VCaP (cell line): ENCODE results near the gene TRMO.

Experiments used
- H3K27ac ChIP-seq: fragments of 450-650 bp; 2 replicates; pipeline ENCODE4 v1.5.1; 2017
- TF ChIP-seq, protein P1 (sequence below): fragments of 450-650 bp; conservative IDR thresholded peaks from 2 replicates; pipeline ENCODE4 v1.5.1; 2017; ENCODE audit warnings: mild to moderate bottlenecking, moderate library complexity

The TRMO gene

GRCh38 chr9:97900738-97901565 is 21.3 kb downstream of the TRMO start:
- no peak overlapping the region for H3K27ac ChIP-seq
- TF ChIP-seq, protein P1, sequence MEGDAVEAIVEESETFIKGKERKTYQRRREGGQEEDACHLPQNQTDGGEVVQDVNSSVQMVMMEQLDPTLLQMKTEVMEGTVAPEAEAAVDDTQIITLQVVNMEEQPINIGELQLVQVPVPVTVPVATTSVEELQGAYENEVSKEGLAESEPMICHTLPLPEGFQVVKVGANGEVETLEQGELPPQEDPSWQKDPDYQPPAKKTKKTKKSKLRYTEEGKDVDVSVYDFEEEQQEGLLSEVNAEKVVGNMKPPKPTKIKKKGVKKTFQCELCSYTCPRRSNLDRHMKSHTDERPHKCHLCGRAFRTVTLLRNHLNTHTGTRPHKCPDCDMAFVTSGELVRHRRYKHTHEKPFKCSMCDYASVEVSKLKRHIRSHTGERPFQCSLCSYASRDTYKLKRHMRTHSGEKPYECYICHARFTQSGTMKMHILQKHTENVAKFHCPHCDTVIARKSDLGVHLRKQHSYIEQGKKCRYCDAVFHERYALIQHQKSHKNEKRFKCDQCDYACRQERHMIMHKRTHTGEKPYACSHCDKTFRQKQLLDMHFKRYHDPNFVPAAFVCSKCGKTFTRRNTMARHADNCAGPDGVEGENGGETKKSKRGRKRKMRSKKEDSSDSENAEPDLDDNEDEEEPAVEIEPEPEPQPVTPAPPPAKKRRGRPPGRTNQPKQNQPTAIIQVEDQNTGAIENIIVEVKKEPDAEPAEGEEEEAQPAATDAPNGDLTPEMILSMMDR: peak; percentile 81

DNA sequence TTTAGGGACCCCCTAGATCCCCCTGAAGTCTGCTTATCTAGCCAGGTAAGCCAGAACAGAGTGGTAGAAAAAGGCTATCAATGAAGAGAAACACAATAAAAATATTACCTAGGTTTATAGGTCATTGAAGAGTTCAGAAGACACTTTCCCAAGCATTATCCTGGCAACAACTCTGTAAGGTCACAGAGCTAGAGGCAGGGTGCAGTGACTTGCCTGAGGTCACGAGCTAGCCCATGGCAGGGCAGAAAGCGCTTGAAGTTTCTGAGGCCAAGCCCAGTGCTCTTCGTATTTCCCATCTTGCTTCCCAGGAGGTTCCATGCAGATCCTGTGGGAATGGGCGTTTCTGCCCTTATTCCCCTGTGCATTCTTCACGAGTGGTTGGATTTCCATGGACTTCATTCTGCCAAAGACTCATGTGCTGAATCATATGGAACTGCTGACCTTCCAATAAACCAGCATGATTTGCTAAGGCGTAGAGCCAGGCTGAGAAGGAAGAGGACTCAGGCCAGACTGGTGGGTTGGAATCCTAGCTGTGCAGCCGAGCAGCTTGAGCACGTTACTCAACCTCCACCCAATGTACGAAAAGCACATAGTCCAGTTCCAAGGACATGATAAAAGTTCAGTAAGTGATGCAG is 22.1 kb downstream of the TRMO start:
- TF ChIP-seq, protein P1: no peak
- no peak overlapping the region for H3K27ac ChIP-seq

- TF ChIP-seq, protein P1: no peak
These were observed 26.5 kb downstream of the TRMO start for GRCh38 chr9:97895695-97896332.

DNA sequence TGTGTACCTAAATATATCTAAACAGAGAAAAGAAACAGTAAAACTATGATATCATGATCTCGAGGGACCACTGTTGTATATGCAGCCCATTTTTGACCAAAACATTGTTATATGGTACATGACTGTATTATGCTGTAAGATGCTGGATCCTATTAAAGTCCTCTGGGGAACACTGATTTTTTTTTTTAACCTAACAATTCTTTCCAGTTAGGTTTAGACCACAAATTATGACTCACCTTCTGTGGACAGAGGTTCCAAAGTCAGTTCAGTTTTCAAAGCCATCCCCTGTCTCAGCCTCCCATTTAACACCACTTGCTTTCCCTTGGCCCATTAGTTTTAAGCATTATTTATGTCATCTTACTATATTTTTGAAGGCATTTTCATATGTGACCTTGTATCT is 27.1 kb downstream of the TRMO start:
- H3K27ac ChIP-seq: no peak overlapping the region
- TF ChIP-seq, protein P1: no peak

More at GRCh38 chr9:97895695-97896332, 26.5 kb downstream of the TRMO start:
- no peak overlapping the region for H3K27ac ChIP-seq

DNA sequence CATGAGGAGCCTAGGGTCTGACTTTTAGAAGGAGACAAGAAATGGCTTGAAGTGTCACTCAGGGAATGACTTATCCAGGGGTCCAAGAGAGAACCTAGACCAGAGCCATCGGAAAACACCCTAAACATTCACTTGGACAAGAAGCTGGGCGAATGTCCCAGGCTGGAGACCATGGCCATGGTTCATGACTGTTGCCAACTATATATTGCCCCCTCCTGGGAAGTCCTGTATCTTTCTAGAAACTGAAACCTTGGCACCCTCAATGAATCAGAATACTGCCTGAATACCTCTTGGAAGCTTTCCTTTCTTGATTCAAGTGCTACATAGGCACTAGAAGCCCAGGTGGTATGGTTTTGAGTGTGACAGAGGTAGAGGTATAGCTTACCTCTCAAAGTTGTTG is 29.9 kb downstream of the TRMO start:
- no peak overlapping the region for H3K27ac ChIP-seq
- TF ChIP-seq, protein P1: no peak

DNA sequence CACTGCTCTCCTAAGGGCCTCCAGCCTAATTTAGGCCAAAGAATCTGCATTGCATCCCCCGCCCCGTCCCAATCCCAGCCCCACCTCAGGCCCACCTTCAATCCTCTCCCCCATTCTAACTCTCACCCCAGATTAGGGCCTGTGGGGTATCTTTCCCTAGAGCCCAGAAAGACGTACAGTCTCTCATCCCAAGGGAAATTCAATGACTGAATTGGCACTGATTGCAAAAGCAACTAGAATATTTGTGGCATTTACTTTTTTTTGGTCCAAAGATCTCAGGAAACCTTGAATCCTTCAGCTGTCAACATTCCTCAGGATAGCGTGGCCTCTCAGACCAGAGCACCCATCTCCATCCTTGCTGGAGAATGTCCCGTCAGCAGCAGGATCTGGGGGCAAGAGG is 30.6 kb downstream of the TRMO start:
- H3K27ac ChIP-seq: no peak overlapping the region
- TF ChIP-seq, protein P1: no peak
